GM12878 (cell line): ENCODE measurements around the gene PNLIPRP2. TPM values are rescaled to one million over a fixed set of nuclear protein-coding genes. Genes with fewer than 3 reads are reported as not detected.

Experiments
- ATAC-seq: fragments of 200-7000 bp; cut with Tn5 transposase; 3 replicates; pipeline ENCODE4 v1.9.1; 2020; ENCODE audit warnings: mild to moderate bottlenecking, moderate library complexity
- BruUV-seq: library from RNA; stranded (reverse); fragments of 400-500 nt; replicated peaks from 2 replicates; lab custom pipeline; 2021; lab: Mats Ljungman, UMichigan
- CTCF ChIA-PET: fragments of 300-600 bp; sonication (Branson Sonifier 250); formaldehyde crosslinking; extraction: SDS; loops from one replicate; lab custom pipeline; 2021; ENCODE audit warnings: inconsistent platforms; lab: Yijun Ruan, JAX
- POLR2A ChIA-PET: fragments of 350-600 bp; formaldehyde crosslinking; extraction: SDS; loops from one replicate; lab custom pipeline; 2021; ENCODE audit warnings: inconsistent platforms; lab: Charles Lee
- RAD21 ChIA-PET: fragments of 300-600 bp; sonication (Branson Sonifier 250); formaldehyde crosslinking; loops from one replicate; lab custom pipeline; 2023; ENCODE audit warnings: antibody characterized with exemption; ENCODE audit not compliant: unreplicated experiment; lab: Charles Lee
- SMC1A ChIA-PET: fragments of 300-600 bp; sonication (Branson Sonifier 250); formaldehyde crosslinking; loops from one replicate; lab custom pipeline; 2023; ENCODE audit not compliant: unreplicated experiment, uncharacterized antibody; lab: Charles Lee
- DNase-seq: peaks from one replicate; pipeline ENCODE4 v3.0.0-alpha.2; 2011; ENCODE audit warnings: low read depth, low spot score
- FAIRE-seq: peaks from 3 replicates; lab custom pipeline; 2011; peaks lifted over from hg19 to GRCh38; lab: Jason Lieb, UNC
- H2AFZ ChIP-seq: 2 replicates; pipeline ENCODE4 v1.6.0; 2011; ENCODE audit warnings: low read depth, low read length, control low read depth; ENCODE audit not compliant: control insufficient read depth
- H3K27ac ChIP-seq: 2 replicates; pipeline ENCODE4 v1.5.1; 2011; ENCODE audit warnings: control low read depth; ENCODE audit not compliant: control insufficient read depth, insufficient read depth
- H3K27me3 ChIP-seq, 2 experiments: replicated peaks in 1 of 2; 2 replicates each; pipeline versions ENCODE4 v1.6.0 to v1.6.1; 2011; ENCODE audit warnings: low read length in 1 of 2; ENCODE audit not compliant: control insufficient read depth in 2 of 2, insufficient read depth in 2 of 2
- H3K36me3 ChIP-seq, 2 experiments: 2 replicates each; pipeline ENCODE4 v1.5.1; 2011; ENCODE audit warnings: low read length in 1 of 2; ENCODE audit not compliant: control insufficient read depth in 2 of 2, insufficient read depth in 2 of 2
- H3K4me1 ChIP-seq: 2 replicates; pipeline ENCODE4 v1.6.1; 2011; ENCODE audit warnings: mild to moderate bottlenecking, low read length, moderate library complexity, mixed read lengths; ENCODE audit not compliant: control insufficient read depth, insufficient read depth
- H3K4me2 ChIP-seq: 2 replicates; pipeline ENCODE4 v1.6.0; 2011; ENCODE audit warnings: control low read depth; ENCODE audit not compliant: control insufficient read depth, insufficient read depth
- H3K4me3 ChIP-seq: fragments of 200-600 bp; sonication (generic); 2 replicates; pipeline ENCODE4 v1.5.1; 2016
- H3K79me2 ChIP-seq: 2 replicates; pipeline ENCODE4 v1.6.0; 2011; ENCODE audit warnings: low read length; ENCODE audit not compliant: control insufficient read depth, insufficient read depth
- H3K9ac ChIP-seq: 2 replicates; pipeline ENCODE4 v1.8.0; 2011; ENCODE audit warnings: low read length, control low read depth, mixed read lengths; ENCODE audit not compliant: control insufficient read depth, insufficient read depth
- H3K9me3 ChIP-seq: replicated peaks from 3 replicates; pipeline ENCODE4 v1.5.1; 2011; ENCODE audit warnings: mild to moderate bottlenecking, low read length; ENCODE audit not compliant: control insufficient read depth, insufficient read depth
- H4K20me1 ChIP-seq: 2 replicates; pipeline ENCODE4 v1.6.0; 2011; ENCODE audit not compliant: control insufficient read depth, insufficient read depth
- ATF3 ChIP-seq: IDR thresholded peaks from 2 replicates; pipeline ENCODE4 v1.6.1; 2011; ENCODE audit warnings: low read depth, mild to moderate bottlenecking, low read length, moderate library complexity, borderline replicate concordance; ENCODE audit errors: extremely low read depth
- E2F8 ChIP-seq: fragments of 450-650 bp; IDR thresholded peaks from 2 replicates; pipeline ENCODE4 v1.6.1; 2018; ENCODE audit warnings: mild to moderate bottlenecking, low read depth, moderate library complexity; ENCODE audit not compliant: partially characterized antibody
- FOXK2 ChIP-seq: fragments of 450-650 bp; IDR thresholded peaks from 2 replicates; pipeline ENCODE4 v1.6.1; 2017; ENCODE audit warnings: mild to moderate bottlenecking, moderate library complexity
- MTA3 ChIP-seq: IDR thresholded peaks from 2 replicates; pipeline ENCODE4 v1.6.1; 2012; ENCODE audit warnings: low read length, inconsistent platforms, borderline replicate concordance
- MXI1 ChIP-seq: fragments of 150-350 bp; IDR thresholded peaks from 2 replicates; pipeline ENCODE4 v1.6.1; 2011; ENCODE audit warnings: low read depth, mild to moderate bottlenecking, inconsistent platforms, low read length, improper control_type of control experiment
- NFXL1 ChIP-seq: fragments of 450-650 bp; IDR thresholded peaks from 2 replicates; pipeline ENCODE4 v1.6.1; 2017; ENCODE audit warnings: antibody characterized with exemption, mild to moderate bottlenecking, borderline replicate concordance
- NR2F1 ChIP-seq: fragments of 450-650 bp; conservative IDR thresholded peaks from 2 replicates; pipeline ENCODE4 v1.6.1; 2017; ENCODE audit warnings: mild to moderate bottlenecking
- RB1 ChIP-seq: fragments of 450-650 bp; formaldehyde crosslinking; IDR thresholded peaks from 2 replicates; pipeline ENCODE4 v1.6.1; 2017; ENCODE audit warnings: mild to moderate bottlenecking, borderline replicate concordance
- RELA ChIP-seq: fragments of 450-650 bp; IDR thresholded peaks from 2 replicates; pipeline ENCODE4 v1.8.0; 2014; ENCODE audit warnings: borderline replicate concordance; ENCODE audit not compliant: partially characterized antibody
- RUNX3 ChIP-seq: IDR thresholded peaks from 2 replicates; pipeline ENCODE4 v1.6.1; 2012; ENCODE audit warnings: low read length, inconsistent platforms
- SKIL ChIP-seq: fragments of 450-650 bp; IDR thresholded peaks from 2 replicates; pipeline ENCODE4 v1.6.1; 2017; ENCODE audit warnings: mild to moderate bottlenecking, low read depth, inconsistent platforms; ENCODE audit not compliant: poor library complexity, severe bottlenecking
- TCF12 ChIP-seq: IDR thresholded peaks from 2 replicates; pipeline ENCODE4 v1.6.1; 2011; ENCODE audit warnings: low read depth, mild to moderate bottlenecking, low read length
- TCF3 ChIP-seq: IDR thresholded peaks from 2 replicates; pipeline ENCODE4 v1.6.1; 2012; ENCODE audit warnings: low read depth, mild to moderate bottlenecking, low read length, borderline replicate concordance; ENCODE audit not compliant: insufficient read depth
- TCF7 ChIP-seq: IDR thresholded peaks from 2 replicates; pipeline ENCODE4 v1.6.1; 2014; ENCODE audit warnings: antibody characterized with exemption, borderline replicate concordance
- YY1 ChIP-seq: IDR thresholded peaks from 2 replicates; pipeline ENCODE4 v1.6.1; 2011; ENCODE audit warnings: low read depth, mild to moderate bottlenecking, low read length
- ZBTB4 ChIP-seq: fragments of 450-650 bp; formaldehyde crosslinking; IDR thresholded peaks from 2 replicates; pipeline ENCODE4 v1.4.0; 2022; ENCODE audit warnings: mild to moderate bottlenecking, moderate library complexity
- ZNF207 ChIP-seq: fragments of 450-650 bp; IDR thresholded peaks from 2 replicates; pipeline ENCODE4 v1.6.1; 2014; ENCODE audit warnings: antibody characterized with exemption, mild to moderate bottlenecking, borderline replicate concordance
- ZZZ3 ChIP-seq: IDR thresholded peaks from 2 replicates; pipeline ENCODE4 v1.6.1; 2011; ENCODE audit warnings: low read depth; ENCODE audit not compliant: control insufficient read depth, insufficient read length
- WGBS: methylation state at CpG from one replicate; pipeline ENCODE4 v1.1.6; 2016; ENCODE audit warnings: low lambda C conversion rate; ENCODE audit not compliant: insufficient replicate concordance, insufficient coverage; ENCODE audit errors: missing lambda C conversion rate; 5-methylcytosine and 5-hydroxymethylcytosine counted together
- in situ Hi-C: fragments of 300-500 bp; cut with MboI; formaldehyde crosslinking; loops from 9 replicates; pipeline ENCODE4 v1.14.3; 2018; ENCODE audit warnings: mixed read lengths
- intact Hi-C: fragments of 100-400 bp; cut with micrococcal nuclease; formaldehyde crosslinking; loops from one replicate; pipeline ENCODE4 v1.14.2; 2022; ENCODE audit not compliant: unreplicated experiment
- polyA plus RNA-seq, 11 experiments: library from polyadenylated mRNA; depleted of rRNA in 4 of 11; unstranded in 6 of 11; stranded (reverse) in 5 of 11; fragments of >200 nt; fragmentation: Nextera tagmentation in 4 of 11; fragmentation: Illumina TruSeq in 1 of 11; extraction: Ambion mirVana in 4 of 11; extraction: Trizol in 1 of 11; gene quantifications; 1 replicate in 1 of 11; 2 replicates in 10 of 11; pipeline versions ENCODE4 v1.2.1 to v1.2.3, GENCODE V29; 2011 to 2016; ENCODE audit warnings: inconsistent platforms in 2 of 11, missing spikeins in 2 of 11, low read depth in 1 of 11
- total RNA-seq, 4 experiments: library from RNA; depleted of rRNA in 3 of 4; stranded (reverse); fragments of >200 nt in 3 of 4; fragmentation: Illumina TruSeq in 1 of 4; extraction: Trizol in 1 of 4; gene quantifications; 2 replicates each; pipeline versions ENCODE4 v1.2.1 to v1.2.3, GENCODE V29; 2013 to 2021

PNLIPRP2 gene
- total and polyA plus RNA-seq, 10 of the 15 experiments (the other 5 are each of a cell fraction or from before 2014, with no cell fraction given): 0.33 TPM; not detected in 9

- BruUV-seq: no TSS peak
These were observed 28.1 kb downstream of the PNLIPRP2 start for GRCh38 chr10:116648903-116649302.

More at GRCh38 chr10:116648903-116649302, 28.1 kb downstream of the PNLIPRP2 start:
- ChIA-PET CTCF (no interaction called here), POLR2A (no interaction called here), RAD21 (no interaction called here), SMC1A (no interaction called here)
- WGBS: 25% methylated on average over 8 of the region's 8 CpGs
- TF ChIP-seq ZNF207 (no peak), TCF12 (no peak), TCF3 (no peak), RELA (no peak), E2F8 (no peak), MXI1 (no peak), YY1 (no peak), ZZZ3 (no peak), NR2F1 (no peak), RUNX3 (no peak), TCF7 (no peak), NFXL1 (no peak), FOXK2 (no peak), RB1 (no peak), ZBTB4 (CRISPR knock-in tag) (no peak), MTA3 (no peak), SKIL (no peak), ATF3 (no peak)
- Histone ChIP-seq H2AFZ (no peak overlapping the region), H3K4me3 (no peak overlapping the region), H3K27ac (no peak overlapping the region), H3K9me3 (no peaks in the 10 kb centered on the region), H3K36me3 (no peaks in the 10 kb centered on the region), H3K4me1 (no peaks in the 10 kb centered on the region), H3K27me3 (no peaks in the 10 kb centered on the region; a peak in 1 of 4 replicates), H3K79me2 (no peaks in the 10 kb centered on the region), H3K9ac (no peak overlapping the region), H3K4me2 (no peak overlapping the region), H4K20me1 (no peaks in the 10 kb centered on the region)
- ATAC-seq (no peak), DNase-seq (no peak), FAIRE-seq (no peak)
- in situ Hi-C loops (no loop called here), intact Hi-C loops (no loop called here)
